ENCODE measurements around the gene NSDHL.

DNA sequence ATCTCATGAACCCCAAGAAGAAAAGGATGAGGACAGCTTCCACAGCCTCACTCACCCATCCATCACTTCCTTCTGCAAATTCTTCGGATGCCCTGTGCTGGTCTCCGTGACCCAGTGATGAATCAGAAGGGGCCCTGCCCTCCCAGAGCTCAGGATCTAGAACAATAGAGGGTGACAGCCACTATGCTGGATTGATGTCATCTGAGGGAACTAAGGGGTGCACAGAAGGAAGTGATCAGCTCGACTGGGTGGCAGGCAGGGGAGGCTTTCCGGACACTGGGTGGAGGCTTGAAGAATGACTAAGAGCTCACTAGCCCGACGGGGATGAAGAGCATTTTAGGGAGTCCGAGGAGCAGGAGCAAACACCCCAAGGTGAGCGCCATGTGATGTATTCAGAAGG lies 65.6 kb downstream of the NSDHL start:
- TF ChIP-seq EZH2phosphoT487 (IDR thresholded peaks at IDR 0.05), result no peak
- TF ChIP-seq, protein P1, sequence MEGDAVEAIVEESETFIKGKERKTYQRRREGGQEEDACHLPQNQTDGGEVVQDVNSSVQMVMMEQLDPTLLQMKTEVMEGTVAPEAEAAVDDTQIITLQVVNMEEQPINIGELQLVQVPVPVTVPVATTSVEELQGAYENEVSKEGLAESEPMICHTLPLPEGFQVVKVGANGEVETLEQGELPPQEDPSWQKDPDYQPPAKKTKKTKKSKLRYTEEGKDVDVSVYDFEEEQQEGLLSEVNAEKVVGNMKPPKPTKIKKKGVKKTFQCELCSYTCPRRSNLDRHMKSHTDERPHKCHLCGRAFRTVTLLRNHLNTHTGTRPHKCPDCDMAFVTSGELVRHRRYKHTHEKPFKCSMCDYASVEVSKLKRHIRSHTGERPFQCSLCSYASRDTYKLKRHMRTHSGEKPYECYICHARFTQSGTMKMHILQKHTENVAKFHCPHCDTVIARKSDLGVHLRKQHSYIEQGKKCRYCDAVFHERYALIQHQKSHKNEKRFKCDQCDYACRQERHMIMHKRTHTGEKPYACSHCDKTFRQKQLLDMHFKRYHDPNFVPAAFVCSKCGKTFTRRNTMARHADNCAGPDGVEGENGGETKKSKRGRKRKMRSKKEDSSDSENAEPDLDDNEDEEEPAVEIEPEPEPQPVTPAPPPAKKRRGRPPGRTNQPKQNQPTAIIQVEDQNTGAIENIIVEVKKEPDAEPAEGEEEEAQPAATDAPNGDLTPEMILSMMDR (IDR thresholded peaks at IDR 0.05), result no peak
